SK-MEL-5 (cell line): Measurements from ENCODE around the gene ADGRL1. TPM values are rescaled to one million over a fixed set of nuclear protein-coding genes. Genes with fewer than 3 reads are reported as not detected.

ENCODE experiments used
- DNase-seq: peaks from one replicate; pipeline ENCODE4 v3.0.0-alpha.2; 2016; ENCODE audit warnings: low read depth, low spot score
- in situ Hi-C: cut with HindIII; loops from 2 replicates; pipeline ENCODE4 v1.10.0; 2016; ENCODE audit warnings: low sequenced_read_pairs, high pct_unique_total_duplicates, low pct_unique_long_range_greater_than_20kb
- small RNA-seq, 2 experiments: library from RNA; depleted of rRNA; stranded (forward); fragments of <200 nt; gene quantifications; one replicate each; pipeline ENCODE3, GENCODE V24; 2014
- total RNA-seq: library from RNA; depleted of rRNA; stranded (reverse); fragments of >200 nt; shearing (Covaris generic); gene quantifications from 2 replicates; pipeline ENCODE4 v1.2.3, GENCODE V29; 2014; rRNA removed

Gene ADGRL1
- total RNA-seq, 1 experiment from 2014 or later: 5.0 TPM

GRCh38 chr19:14112051-14112808 is 93.7 kb downstream of the ADGRL1 start:
- in situ Hi-C loops: no loop called here

GRCh38 chr19:14111486-14111885 is 94.5 kb downstream of the ADGRL1 start:
- in situ Hi-C loops: no loop called here
- no peak for DNase-seq

More at GRCh38 chr19:14112051-14112808, 93.7 kb downstream of the ADGRL1 start:
- no peak for DNase-seq

- in situ Hi-C loops: no loop called here
- no peak for DNase-seq
These were observed 95.3 kb downstream of the ADGRL1 start for GRCh38 chr19:14110650-14111049.

GRCh38 chr19:14107581-14108461 is 98.1 kb downstream of the ADGRL1 start:
- DNase-seq: no peak
- in situ Hi-C loops: no loop called here

- in situ Hi-C loops: no loop called here
- no peak for DNase-seq
These were observed 99.1 kb downstream of the ADGRL1 start for GRCh38 chr19:14106840-14107239.

- no peak for DNase-seq
- in situ Hi-C loops: no loop called here
These were observed 100.3 kb downstream of the ADGRL1 start for GRCh38 chr19:14105680-14106079.

- no peak for DNase-seq
- in situ Hi-C loops: no loop called here
These were observed 102.7 kb downstream of the ADGRL1 start for GRCh38 chr19:14103310-14103709.

GRCh38 chr19:14102756-14103155 is 103.2 kb downstream of the ADGRL1 start:
- in situ Hi-C loops: no loop called here
- DNase-seq: no peak

- no peak for DNase-seq
- in situ Hi-C loops: no loop called here
These were observed 103.8 kb downstream of the ADGRL1 start for GRCh38 chr19:14102102-14102696.

GRCh38 chr19:14101003-14101545 is 104.9 kb downstream of the ADGRL1 start:
- in situ Hi-C loops: no loop called here
- no peak for DNase-seq

Small RNA genes within 50 kb of the gene (small RNA-seq; reads per million reads assigned to genes)
- gene RN7SL231P: 0 reads per million in 2 experiments

Other genes with a start within 250 kb of the ADGRL1 start
- gene RFX1, start 199.8 kb downstream of the ADGRL1 start, total RNA-seq: 0.87 and 0.90 TPM in 2 replicates
- gene RLN3, start 178.0 kb downstream of the ADGRL1 start, total RNA-seq: not detected in 2 replicates
- gene IL27RA, start 174.4 kb downstream of the ADGRL1 start, total RNA-seq: 2.6 and 4.3 TPM in 2 replicates
- gene PALM3, start 144.1 kb downstream of the ADGRL1 start, total RNA-seq: not detected in 2 replicates
- gene MISP3, start 133.4 kb downstream of the ADGRL1 start, total RNA-seq: 0.53 and 0.77 TPM in 2 replicates
- gene C19orf67, start 120.4 kb downstream of the ADGRL1 start, total RNA-seq: not detected in 2 replicates
- 17.2 and 25.9 TPM in 2 replicates for gene SAMD1, start 115.4 kb downstream of the ADGRL1 start, total RNA-seq
- 15.3 and 19.7 TPM in 2 replicates for gene PRKACA, start 88.4 kb downstream of the ADGRL1 start, total RNA-seq
- gene ASF1B, start 69.6 kb downstream of the ADGRL1 start, total RNA-seq: 16.6 TPM in 2 replicates
- gene ADGRE5, start 175.3 kb upstream of the ADGRL1 start, total RNA-seq: 11.3 and 14.2 TPM in 2 replicates
- 72.9 and 76.8 TPM in 2 replicates for gene DDX39A, start 213.2 kb upstream of the ADGRL1 start, total RNA-seq
- gene PKN1, start 227.1 kb upstream of the ADGRL1 start, total RNA-seq: 29.3 and 31.1 TPM in 2 replicates